HG03064 (cell line): ENCODE data around the gene MGAM2.

Source experiments
- ATAC-seq: cut with Tn5 transposase; IDR thresholded peaks from one replicate; pipeline ENCODE4 v1.9.1; 2021; ENCODE audit warnings: low read depth; ENCODE audit not compliant: unreplicated experiment

Gene MGAM2

GRCh38 chr7:142114207-142114606 is 2.7 kb downstream of the MGAM2 start:
- no peak for ATAC-seq

GRCh38 chr7:142120524-142120923 is 9.0 kb downstream of the MGAM2 start:
- ATAC-seq, result no peak

GRCh38 chr7:142123184-142123583 is 11.7 kb downstream of the MGAM2 start:
- ATAC-seq, result no peak

GRCh38 chr7:142125256-142125955 is 13.9 kb downstream of the MGAM2 start:
- no peak for ATAC-seq

GRCh38 chr7:142130267-142130666 is 18.7 kb downstream of the MGAM2 start:
- no peak for ATAC-seq

GRCh38 chr7:142131439-142132185 is 20.1 kb downstream of the MGAM2 start:
- no peak for ATAC-seq

GRCh38 chr7:142133731-142134148 is 22.2 kb downstream of the MGAM2 start:
- no peak for ATAC-seq

GRCh38 chr7:142134909-142135308 is 23.4 kb downstream of the MGAM2 start:
- ATAC-seq, result no peak

- no peak for ATAC-seq
These were observed 27.5 kb downstream of the MGAM2 start for GRCh38 chr7:142138996-142139395.

- no peak for ATAC-seq
These were observed 28.3 kb downstream of the MGAM2 start for GRCh38 chr7:142139597-142140400.

- no peak for ATAC-seq
These were observed 29.0 kb downstream of the MGAM2 start for GRCh38 chr7:142140401-142140959.

- ATAC-seq, result no peak
These were observed 31.2 kb downstream of the MGAM2 start for GRCh38 chr7:142142702-142143101.

- ATAC-seq, result no peak
These were observed 34.6 kb downstream of the MGAM2 start for GRCh38 chr7:142146124-142146523.

GRCh38 chr7:142150356-142150755 is 38.8 kb downstream of the MGAM2 start:
- ATAC-seq, result no peak

- ATAC-seq, result no peak
These were observed 39.4 kb downstream of the MGAM2 start for GRCh38 chr7:142150869-142151268.

- no peak for ATAC-seq
These were observed 40.6 kb downstream of the MGAM2 start for GRCh38 chr7:142152076-142152475.

- no peak for ATAC-seq
These were observed 41.9 kb downstream of the MGAM2 start for GRCh38 chr7:142153400-142153799.

- no peak for ATAC-seq
These were observed 47.4 kb downstream of the MGAM2 start for GRCh38 chr7:142158736-142159496.

- ATAC-seq, result no peak
These were observed 50.4 kb downstream of the MGAM2 start for GRCh38 chr7:142161921-142162320.

GRCh38 chr7:142168746-142169145 is 57.2 kb downstream of the MGAM2 start:
- ATAC-seq, result no peak
